LNCaP clone FGC (cell line): Measurements from ENCODE around the gene RIN3.

Experiments
- DNase-seq: peaks from one replicate; pipeline ENCODE4 v3.0.0-alpha.2; 2011; ENCODE audit warnings: low read depth
- H3K4me3 ChIP-seq: 2 replicates; pipeline ENCODE4 v1.5.1; 2011; ENCODE audit warnings: mild to moderate bottlenecking, low read depth, low read length, control low read depth
- TF ChIP-seq, protein P1 (sequence below): IDR thresholded peaks from 2 replicates; pipeline ENCODE4 v1.5.1; 2012; ENCODE audit warnings: mild to moderate bottlenecking; ENCODE audit not compliant: control insufficient read depth, insufficient read depth; ENCODE audit errors: extremely low read depth

Gene RIN3

DNA sequence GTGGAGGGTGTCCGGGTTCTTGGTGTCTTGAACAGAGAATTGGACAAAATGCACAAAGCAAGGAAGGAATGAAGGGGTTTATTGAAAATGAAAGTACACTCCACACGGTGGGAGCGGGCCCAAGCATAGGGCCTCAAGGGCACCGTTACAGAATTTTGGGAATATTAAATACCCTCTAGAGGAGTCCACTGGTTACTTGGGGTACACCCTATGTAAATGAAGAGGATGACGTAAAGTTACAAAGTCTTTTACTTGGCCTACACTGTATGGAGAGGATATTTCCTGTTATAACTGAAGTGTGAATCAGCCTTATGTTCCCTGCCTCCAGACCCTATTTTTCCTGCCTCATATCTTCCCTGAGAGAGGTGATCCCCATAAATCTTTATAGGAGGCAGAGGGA is 102.6 kb downstream of the RIN3 start:
- no peak overlapping the region for H3K4me3 ChIP-seq
- no peak for DNase-seq
- TF ChIP-seq, protein P1, sequence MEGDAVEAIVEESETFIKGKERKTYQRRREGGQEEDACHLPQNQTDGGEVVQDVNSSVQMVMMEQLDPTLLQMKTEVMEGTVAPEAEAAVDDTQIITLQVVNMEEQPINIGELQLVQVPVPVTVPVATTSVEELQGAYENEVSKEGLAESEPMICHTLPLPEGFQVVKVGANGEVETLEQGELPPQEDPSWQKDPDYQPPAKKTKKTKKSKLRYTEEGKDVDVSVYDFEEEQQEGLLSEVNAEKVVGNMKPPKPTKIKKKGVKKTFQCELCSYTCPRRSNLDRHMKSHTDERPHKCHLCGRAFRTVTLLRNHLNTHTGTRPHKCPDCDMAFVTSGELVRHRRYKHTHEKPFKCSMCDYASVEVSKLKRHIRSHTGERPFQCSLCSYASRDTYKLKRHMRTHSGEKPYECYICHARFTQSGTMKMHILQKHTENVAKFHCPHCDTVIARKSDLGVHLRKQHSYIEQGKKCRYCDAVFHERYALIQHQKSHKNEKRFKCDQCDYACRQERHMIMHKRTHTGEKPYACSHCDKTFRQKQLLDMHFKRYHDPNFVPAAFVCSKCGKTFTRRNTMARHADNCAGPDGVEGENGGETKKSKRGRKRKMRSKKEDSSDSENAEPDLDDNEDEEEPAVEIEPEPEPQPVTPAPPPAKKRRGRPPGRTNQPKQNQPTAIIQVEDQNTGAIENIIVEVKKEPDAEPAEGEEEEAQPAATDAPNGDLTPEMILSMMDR = no peak

GRCh38 chr14:92617581-92617980 is 104.0 kb downstream of the RIN3 start:
- TF ChIP-seq, protein P1 = no peak
- DNase-seq = no peak
- no peak overlapping the region for H3K4me3 ChIP-seq

- DNase-seq = no peak
- TF ChIP-seq, protein P1 = no peak
- H3K4me3 ChIP-seq = no peak overlapping the region
Observed at GRCh38 chr14:92619671-92620456, 106.3 kb downstream of the RIN3 start.

DNA sequence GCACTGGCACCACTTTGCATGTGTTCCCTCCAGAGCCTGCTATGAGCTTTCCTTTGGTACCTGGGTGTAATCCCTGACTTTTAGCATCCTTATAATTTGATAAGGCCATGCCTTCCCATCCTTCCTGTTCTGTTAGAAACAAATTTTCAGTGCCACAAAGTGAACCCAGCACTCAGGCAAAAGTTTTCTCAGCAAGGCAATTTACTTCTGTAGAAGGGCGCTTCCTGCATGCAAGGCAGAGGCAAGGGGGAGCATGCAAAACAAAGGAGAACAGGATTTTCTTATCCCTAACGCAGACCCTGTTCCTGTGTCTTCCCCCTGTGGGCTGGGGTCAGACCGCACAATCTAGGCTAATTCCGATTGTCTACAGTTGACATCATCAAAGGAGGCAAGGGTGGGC is 108.7 kb downstream of the RIN3 start:
- TF ChIP-seq, protein P1 = no peak
- DNase-seq = no peak
- H3K4me3 ChIP-seq = no peak overlapping the region

GRCh38 chr14:92624764-92625163 is 111.2 kb downstream of the RIN3 start:
- no peak overlapping the region for H3K4me3 ChIP-seq
- TF ChIP-seq, protein P1 = no peak
- DNase-seq = no peak

GRCh38 chr14:92625213-92625612 is 111.6 kb downstream of the RIN3 start:
- no peak for DNase-seq
- TF ChIP-seq, protein P1 = no peak
- H3K4me3 ChIP-seq = no peak overlapping the region

DNA sequence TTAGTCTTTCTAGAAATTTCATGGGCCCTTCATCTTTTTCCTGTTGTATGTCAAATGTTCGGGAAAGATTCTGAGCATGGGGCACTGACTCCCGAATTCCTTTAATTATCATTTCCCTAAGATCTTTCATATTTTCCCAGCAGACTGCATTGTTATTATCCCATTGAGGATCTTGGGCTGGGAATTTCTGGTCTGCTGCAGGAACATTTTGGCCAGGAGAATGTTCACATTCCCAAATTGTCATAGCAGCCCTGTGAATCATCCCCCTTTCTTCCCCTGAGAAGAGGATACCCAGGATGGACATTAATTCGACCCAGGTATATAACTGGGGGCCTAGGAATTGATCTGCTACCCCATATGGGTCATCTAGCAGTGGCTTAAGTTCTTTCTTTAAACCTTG is 112.5 kb downstream of the RIN3 start:
- TF ChIP-seq, protein P1 = no peak
- H3K4me3 ChIP-seq = no peak overlapping the region
- no peak for DNase-seq
